ENCODE data around the gene F13A1. TPM values are rescaled to one million over a fixed set of nuclear protein-coding genes. Genes with fewer than 3 reads are reported as not detected.

F13A1 gene
- total and polyA plus RNA-seq, 2 of the 8 experiments (the other 6 are each of a cell fraction or from before 2014, with no cell fraction given), result 0.57 to 1.5 TPM

DNA sequence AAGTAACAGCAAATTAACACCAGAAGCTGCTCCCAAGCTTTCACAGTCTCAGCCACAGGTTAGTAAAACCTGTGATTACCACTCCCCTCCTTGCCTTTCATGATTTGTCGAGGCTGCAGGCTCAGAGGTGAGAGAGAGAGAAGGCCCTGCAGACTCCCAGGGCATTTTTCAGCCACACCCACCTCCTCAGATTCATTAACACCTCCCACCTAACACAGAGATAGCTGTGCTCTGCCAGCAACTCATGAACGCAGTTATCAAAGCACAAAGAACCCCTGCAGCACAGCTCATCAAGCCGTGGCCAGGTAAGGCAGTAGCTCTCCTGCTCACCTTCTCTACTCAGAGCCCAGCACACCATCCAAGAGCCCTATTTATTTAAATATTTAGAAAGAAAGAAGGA lies 27.1 kb downstream of the F13A1 start:
- Histone ChIP-seq H3K79me1 (ENCODE audit: low read depth, low read length) (no peaks in the 10 kb centered on the region), H3K56ac (replicated peaks; ENCODE audit: insufficient read length, low read depth, low read length) (no peak overlapping the region), H2BK20ac (ENCODE audit: low read length) (no peak overlapping the region), H2BK15ac (ENCODE audit: low read length) (no peak overlapping the region), H3K14ac (ENCODE audit: insufficient read length) (no peak overlapping the region), H2AK5ac (ENCODE audit: low read depth, low read length) (no peak overlapping the region), H3K4ac (replicated peaks; ENCODE audit: insufficient read length, low read depth, low read length) (no peak overlapping the region), H3K23me2 (ENCODE audit: low read depth, low read length) (peaks cover 1% of the 10 kb centered on the region; the same call in 1 of the 2 replicates), H3K4me3 (ENCODE audit: extremely low read depth in 1 of 4, insufficient read depth in 2 of 4, low read depth in 3 of 4, low read length in 4 of 4) (peak overlapping the region in 1 of 4 experiments; percentile 37; a peak in 2 of 8 replicates), H3K9ac (replicated peaks in 1 of 4; ENCODE audit: extremely low read depth in 1 of 4, low read depth in 3 of 4, low read length in 3 of 4) (no peak overlapping the region), H3K9me3 (ENCODE audit: insufficient read depth in 2 of 2, low read depth in 1 of 2, low read length in 1 of 2) (no peaks in the 10 kb centered on the region), H4K8ac (ENCODE audit: extremely low read depth, insufficient read depth, low read length) (no peak overlapping the region), H3K4me2 (ENCODE audit: insufficient read depth in 1 of 2, low read depth in 2 of 2, low read length in 2 of 2) (peak overlapping the region; percentile 48 to 52), H4K91ac (replicated peaks; ENCODE audit: insufficient read length, low read length) (peak overlapping the region; percentile 85), H3K27ac (ENCODE audit: low read depth, low read length) (no peak overlapping the region), H2BK5ac (ENCODE audit: low read depth, low read length) (no peak overlapping the region), H3K4me1 (replicated peaks in 1 of 4; ENCODE audit: control insufficient read depth in 3 of 4, insufficient read depth in 4 of 4, low read length in 3 of 4) (peaks cover 0 to 11% (median 2%) of the 10 kb centered on the region in 4 experiments; a peak in 5 of 7 replicates), H2BK120ac (replicated peaks; ENCODE audit: low read depth, low read length) (no peak overlapping the region), H3K23ac (ENCODE audit: insufficient read length) (no peak overlapping the region), H3K27me3 (replicated peaks in 1 of 4; ENCODE audit: control insufficient read depth in 3 of 4, extremely low read depth in 1 of 4, insufficient read depth in 3 of 4, low read length in 3 of 4) (no peaks in the 10 kb centered on the region), H2BK12ac (ENCODE audit: low read depth, low read length) (no peak overlapping the region), H4K20me1 (replicated peaks in 1 of 2; ENCODE audit: control insufficient read depth in 1 of 2, insufficient read depth in 2 of 2, low read length in 2 of 2) (no peaks in the 10 kb centered on the region), H4K5ac (ENCODE audit: insufficient read length, low read depth, low read length) (no peak overlapping the region), H3K36me3 (ENCODE audit: control insufficient read depth in 2 of 4, insufficient read depth in 4 of 4, low read length in 3 of 4) (no peaks in the 10 kb centered on the region), H3K18ac (ENCODE audit: extremely low read depth, low read length) (no peak overlapping the region; the same call in 1 of the 2 replicates), H2AFZ (ENCODE audit: low read length) (peak overlapping the region; percentile 80; the same call in 1 of the 2 replicates), H3K79me2 (ENCODE audit: control insufficient read depth in 1 of 2, insufficient read depth in 2 of 2, low read length in 2 of 2) (no peaks in the 10 kb centered on the region)
- no peak for FAIRE-seq
- CTCF ChIA-PET (ENCODE audit: partially characterized antibody), result interaction anchor here (0.8 to 1.4 kb wide), 7 partner anchors 20 to 266 kb away, joined by 3 to 5 read pairs (median 3); no protein-coding TSS in a partner anchor
- TF ChIP-seq NANOG (IDR thresholded peaks at IDR 0.05; ENCODE audit: insufficient read depth, low read depth, low read length, poor library complexity, severe bottlenecking), result peak; percentile 49
- no peak for TF ChIP-seq TEAD4 (IDR thresholded peaks at IDR 0.05; ENCODE audit: low read depth, low read length)
- WGBS, 2 experiments (ENCODE audit: extremely low coverage in 1 of 2, insufficient coverage in 1 of 2, insufficient read length in 1 of 2, insufficient replicate concordance in 2 of 2, low coverage in 1 of 2, low lambda C conversion rate in 2 of 2, missing lambda C conversion rate in 1 of 2), result 14% methylated on average over 3 of the region's 3 CpGs; no CpG with 5 or more reads in 1 of the 2 experiments
- POLR2A ChIA-PET (ENCODE audit: partially characterized antibody), result no interaction called here
- DNase-seq (ENCODE audit: low read depth in 1 of 2, low spot score in 2 of 2), result peak; percentile 17 to 52

All from H1 (cell line).